AG09319 (cell line): Measurements from ENCODE around the gene MAML1.

ENCODE experiments used
- DNase-seq: peaks from one replicate; pipeline ENCODE4 v3.0.0-alpha.2; 2010; ENCODE audit warnings: low read depth; ENCODE audit errors: extremely low read depth
- TF ChIP-seq, protein P1 (sequence below): IDR thresholded peaks from 2 replicates; pipeline ENCODE4 v1.5.1; 2011; ENCODE audit warnings: low read depth, mild to moderate bottlenecking, inconsistent platforms, low read length, moderate library complexity

Gene MAML1

DNA sequence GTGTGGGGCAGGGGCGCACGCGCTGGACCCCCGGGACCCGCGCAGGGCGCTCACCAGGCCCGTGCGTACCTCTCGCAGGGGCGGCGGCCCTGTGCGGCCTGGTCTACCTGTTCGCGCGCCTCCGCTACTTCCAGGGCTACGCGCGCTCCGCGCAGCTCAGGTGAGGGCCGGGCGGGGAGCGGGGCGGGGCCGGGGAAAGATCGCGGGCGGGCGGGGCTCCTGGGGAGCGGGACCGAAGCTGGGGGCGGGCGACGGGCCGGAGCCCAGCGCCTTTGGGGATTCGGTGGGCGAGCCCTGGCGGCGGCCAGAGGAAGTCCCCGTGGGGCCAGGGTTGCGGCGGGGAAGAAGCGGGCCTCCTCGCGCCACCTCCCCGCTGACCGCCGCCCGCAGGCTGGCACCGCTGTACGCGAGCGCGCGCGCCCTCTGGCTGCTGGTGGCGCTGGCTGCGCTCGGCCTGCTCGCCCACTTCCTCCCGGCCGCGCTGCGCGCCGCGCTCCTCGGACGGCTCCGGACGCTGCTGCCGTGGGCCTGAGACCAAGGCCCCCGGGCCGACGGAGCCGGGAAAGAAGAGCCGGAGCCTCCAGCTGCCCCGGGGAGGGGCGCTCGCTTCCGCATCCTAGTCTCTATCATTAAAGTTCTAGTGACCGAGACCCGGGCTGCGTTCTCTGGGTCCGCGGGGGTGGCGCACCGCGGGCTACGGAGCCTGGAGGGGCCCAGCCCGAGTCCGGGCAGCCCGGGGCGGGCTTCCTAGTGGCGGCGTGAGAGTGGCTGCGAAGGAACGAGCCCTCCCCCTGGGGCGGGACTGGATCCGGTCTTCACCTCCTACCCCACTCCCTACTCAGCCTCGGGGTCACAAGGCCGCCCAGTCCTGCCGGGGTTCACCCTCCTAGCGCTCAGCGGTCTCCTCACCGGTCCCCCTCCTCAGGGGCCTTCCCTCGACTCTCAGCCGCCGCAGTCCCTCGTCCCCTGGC lies 63.5 kb downstream of the MAML1 start:
- peak; percentile 56 for DNase-seq
- TF ChIP-seq, protein P1, sequence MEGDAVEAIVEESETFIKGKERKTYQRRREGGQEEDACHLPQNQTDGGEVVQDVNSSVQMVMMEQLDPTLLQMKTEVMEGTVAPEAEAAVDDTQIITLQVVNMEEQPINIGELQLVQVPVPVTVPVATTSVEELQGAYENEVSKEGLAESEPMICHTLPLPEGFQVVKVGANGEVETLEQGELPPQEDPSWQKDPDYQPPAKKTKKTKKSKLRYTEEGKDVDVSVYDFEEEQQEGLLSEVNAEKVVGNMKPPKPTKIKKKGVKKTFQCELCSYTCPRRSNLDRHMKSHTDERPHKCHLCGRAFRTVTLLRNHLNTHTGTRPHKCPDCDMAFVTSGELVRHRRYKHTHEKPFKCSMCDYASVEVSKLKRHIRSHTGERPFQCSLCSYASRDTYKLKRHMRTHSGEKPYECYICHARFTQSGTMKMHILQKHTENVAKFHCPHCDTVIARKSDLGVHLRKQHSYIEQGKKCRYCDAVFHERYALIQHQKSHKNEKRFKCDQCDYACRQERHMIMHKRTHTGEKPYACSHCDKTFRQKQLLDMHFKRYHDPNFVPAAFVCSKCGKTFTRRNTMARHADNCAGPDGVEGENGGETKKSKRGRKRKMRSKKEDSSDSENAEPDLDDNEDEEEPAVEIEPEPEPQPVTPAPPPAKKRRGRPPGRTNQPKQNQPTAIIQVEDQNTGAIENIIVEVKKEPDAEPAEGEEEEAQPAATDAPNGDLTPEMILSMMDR, result peak; percentile 42

- DNase-seq, result no peak
- TF ChIP-seq, protein P1, result no peak
These were observed 64.4 kb downstream of the MAML1 start for GRCh38 chr5:179796877-179797608.

- no peak for DNase-seq
- TF ChIP-seq, protein P1, result no peak
These were observed 65.1 kb downstream of the MAML1 start for GRCh38 chr5:179797741-179798140.

DNA sequence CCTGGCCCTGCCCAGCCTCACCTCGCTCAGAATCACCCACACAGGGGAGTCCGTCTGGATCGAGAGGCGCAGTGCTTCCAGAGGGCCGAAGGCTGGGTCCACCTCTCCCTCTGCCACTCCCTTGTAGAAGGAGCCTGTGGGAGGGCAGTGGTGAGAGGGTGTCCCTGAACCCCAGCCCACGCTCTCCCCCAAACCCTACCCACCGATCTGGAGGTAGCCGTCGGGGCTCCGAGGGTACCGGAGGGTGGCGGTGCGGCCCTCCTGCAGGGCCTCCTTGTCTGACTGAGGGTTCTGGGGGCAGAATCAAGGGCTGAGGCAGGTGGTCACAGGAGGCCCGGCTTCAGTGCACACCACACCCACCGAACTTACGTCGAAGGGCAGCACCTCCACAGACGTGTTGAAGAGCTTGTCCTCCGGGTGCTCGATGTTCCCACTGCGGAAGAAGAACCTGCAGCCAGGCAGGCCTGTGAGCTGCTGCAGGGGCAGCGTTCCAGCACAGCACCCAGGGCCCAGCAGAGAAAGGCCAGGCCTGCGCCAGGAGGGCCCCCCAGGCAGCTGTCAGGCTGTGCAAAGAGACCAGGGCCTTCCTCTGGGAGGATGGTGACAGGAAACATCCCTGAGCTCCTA lies 65.6 kb downstream of the MAML1 start:
- TF ChIP-seq, protein P1, result no peak
- DNase-seq, result no peak

DNA sequence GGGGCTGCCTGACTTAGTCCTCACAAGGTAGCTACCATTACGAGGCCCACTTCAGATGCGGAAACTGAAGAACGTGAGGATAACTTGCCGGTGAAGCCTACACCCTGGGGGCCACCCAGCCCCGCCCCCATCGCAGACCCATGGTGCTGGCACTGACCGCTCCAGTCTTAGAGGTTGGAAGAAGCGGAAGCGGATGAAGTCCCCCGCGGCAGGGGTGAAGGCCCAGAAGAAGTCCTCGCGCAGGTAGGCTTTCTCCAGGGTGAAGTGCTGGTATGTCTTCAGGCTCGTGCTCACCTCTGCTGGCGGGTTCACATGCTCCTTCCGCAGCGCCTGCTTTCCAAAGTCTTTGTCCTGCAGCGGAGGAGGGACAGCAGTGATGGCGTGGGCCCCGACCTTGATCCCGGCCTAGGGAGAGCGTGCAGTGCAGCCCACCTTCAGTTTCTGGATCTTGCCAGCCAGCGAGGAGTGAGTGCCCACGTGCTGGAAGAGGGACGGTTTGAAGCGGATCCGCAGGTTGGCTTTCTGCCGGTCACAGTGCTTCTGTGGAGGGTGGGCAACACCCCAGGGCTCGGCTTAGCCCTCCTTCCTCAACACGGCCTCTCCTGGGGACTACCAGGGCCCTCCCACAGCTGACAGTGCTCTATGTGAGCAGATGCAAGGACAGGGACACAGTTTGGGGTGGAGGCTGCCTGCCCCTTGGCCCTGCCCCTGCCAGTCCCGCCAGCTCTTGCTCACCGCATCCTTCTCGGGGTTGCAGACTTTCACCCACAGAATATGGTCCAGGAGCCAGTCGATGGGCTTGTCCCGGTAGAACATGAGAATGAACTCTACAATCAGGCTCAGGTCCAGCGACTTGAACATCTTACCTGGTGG lies 66.4 kb downstream of the MAML1 start:
- no peak for DNase-seq
- TF ChIP-seq, protein P1, result no peak

- TF ChIP-seq, protein P1, result no peak
- DNase-seq, result no peak
These were observed 67.0 kb downstream of the MAML1 start for GRCh38 chr5:179799644-179799973.
